Neural crest cell (in vitro differentiated cells): ENCODE data around the gene KCNMA1. TPM values are rescaled to one million over a fixed set of nuclear protein-coding genes. Genes with fewer than 3 reads are reported as not detected.

Source experiments
- DNase-seq: peaks from one replicate; pipeline ENCODE4 v3.0.0; 2021; ENCODE audit warnings: low read depth, mixed read lengths, low spot score
- H3K27ac Mint-ChIP-seq: one replicate; pipeline ENCODE4 v1.8.0; 2021; ENCODE audit warnings: mild to moderate bottlenecking, mixed read lengths; ENCODE audit not compliant: unreplicated experiment
- H3K27me3 Mint-ChIP-seq: 2 replicates; pipeline ENCODE4 v1.8.0; 2021; ENCODE audit warnings: low read depth, mild to moderate bottlenecking, mixed read lengths
- H3K36me3 Mint-ChIP-seq: 2 replicates; pipeline ENCODE4 v1.8.0; 2021; ENCODE audit warnings: low read depth, mild to moderate bottlenecking, mixed read lengths
- H3K4me1 Mint-ChIP-seq: 2 replicates; pipeline ENCODE4 v1.8.0; 2021; ENCODE audit warnings: mixed read lengths
- H3K4me3 Mint-ChIP-seq: one replicate; pipeline ENCODE4 v1.8.0; 2021; ENCODE audit warnings: mild to moderate bottlenecking, mixed read lengths
- H3K9me3 Mint-ChIP-seq: 2 replicates; pipeline ENCODE4 v1.8.0; 2021; ENCODE audit warnings: mixed read lengths
- total RNA-seq: library from RNA; stranded (reverse); gene quantifications from 2 replicates; pipeline ENCODE4 v1.2.1, GENCODE V29; 2021
- TF ChIP-seq, protein P1 (sequence below): fragments of 200-600 bp; sonication (generic); conservative IDR thresholded peaks from 2 replicates; pipeline ENCODE4 v1.5.0; 2021; ENCODE audit warnings: antibody characterized with exemption, mild to moderate bottlenecking

Gene KCNMA1
- total RNA-seq, 1 donor from 2014 or later, result 1.7 TPM

DNA sequence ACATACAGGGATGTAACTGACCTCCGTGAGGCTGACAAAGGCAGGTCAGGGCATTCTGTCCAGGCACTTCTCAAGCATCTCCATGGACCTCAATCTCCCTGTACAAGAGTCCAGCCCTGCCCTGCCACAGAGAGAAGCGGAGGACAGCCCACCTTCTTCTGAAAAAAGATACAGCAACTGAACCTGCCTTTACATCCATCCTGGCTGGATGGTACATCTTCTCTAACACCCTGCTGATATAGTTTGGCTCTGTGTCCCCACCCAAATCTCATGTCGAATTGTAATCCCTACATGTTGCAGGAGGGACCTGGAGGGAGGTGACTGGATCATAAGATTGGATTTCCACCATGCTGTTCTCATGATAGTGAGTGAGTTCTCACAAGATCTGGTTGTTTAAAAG, 40.5 kb upstream of the KCNMA1 start:
- no peak for DNase-seq
- Mint-ChIP-seq H3K27me3 (peaks cover 3% of the 10 kb centered on the region), H3K4me1 (peaks cover 11% of the 10 kb centered on the region), H3K4me3 (no peak overlapping the region), H3K27ac (no peak overlapping the region), H3K9me3 (no peaks in the 10 kb centered on the region), H3K36me3 (no peaks in the 10 kb centered on the region)
- TF ChIP-seq, protein P1, sequence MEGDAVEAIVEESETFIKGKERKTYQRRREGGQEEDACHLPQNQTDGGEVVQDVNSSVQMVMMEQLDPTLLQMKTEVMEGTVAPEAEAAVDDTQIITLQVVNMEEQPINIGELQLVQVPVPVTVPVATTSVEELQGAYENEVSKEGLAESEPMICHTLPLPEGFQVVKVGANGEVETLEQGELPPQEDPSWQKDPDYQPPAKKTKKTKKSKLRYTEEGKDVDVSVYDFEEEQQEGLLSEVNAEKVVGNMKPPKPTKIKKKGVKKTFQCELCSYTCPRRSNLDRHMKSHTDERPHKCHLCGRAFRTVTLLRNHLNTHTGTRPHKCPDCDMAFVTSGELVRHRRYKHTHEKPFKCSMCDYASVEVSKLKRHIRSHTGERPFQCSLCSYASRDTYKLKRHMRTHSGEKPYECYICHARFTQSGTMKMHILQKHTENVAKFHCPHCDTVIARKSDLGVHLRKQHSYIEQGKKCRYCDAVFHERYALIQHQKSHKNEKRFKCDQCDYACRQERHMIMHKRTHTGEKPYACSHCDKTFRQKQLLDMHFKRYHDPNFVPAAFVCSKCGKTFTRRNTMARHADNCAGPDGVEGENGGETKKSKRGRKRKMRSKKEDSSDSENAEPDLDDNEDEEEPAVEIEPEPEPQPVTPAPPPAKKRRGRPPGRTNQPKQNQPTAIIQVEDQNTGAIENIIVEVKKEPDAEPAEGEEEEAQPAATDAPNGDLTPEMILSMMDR, result no peak

DNA sequence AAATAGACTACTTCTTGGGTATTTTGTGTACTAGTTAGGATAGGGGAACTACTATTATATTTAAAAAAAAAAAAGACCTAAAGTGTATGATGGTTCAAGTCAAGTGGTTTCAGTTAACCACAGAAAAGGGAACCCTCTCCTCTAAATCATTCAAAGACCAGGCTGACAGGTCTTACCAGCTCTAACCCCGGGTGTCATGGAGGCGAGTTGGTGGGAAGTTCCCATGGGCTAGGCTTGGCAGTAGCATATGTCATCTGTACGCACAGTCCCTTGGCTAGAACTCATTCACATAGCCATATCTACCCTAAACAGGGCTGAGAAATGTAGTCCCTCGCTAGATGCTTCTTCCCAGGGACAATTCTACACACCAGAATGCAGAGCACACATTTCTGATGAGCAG, 37.7 kb upstream of the KCNMA1 start:
- Mint-ChIP-seq H3K9me3 (no peaks in the 10 kb centered on the region), H3K36me3 (no peaks in the 10 kb centered on the region)
- TF ChIP-seq, protein P1, result no peak

DNA sequence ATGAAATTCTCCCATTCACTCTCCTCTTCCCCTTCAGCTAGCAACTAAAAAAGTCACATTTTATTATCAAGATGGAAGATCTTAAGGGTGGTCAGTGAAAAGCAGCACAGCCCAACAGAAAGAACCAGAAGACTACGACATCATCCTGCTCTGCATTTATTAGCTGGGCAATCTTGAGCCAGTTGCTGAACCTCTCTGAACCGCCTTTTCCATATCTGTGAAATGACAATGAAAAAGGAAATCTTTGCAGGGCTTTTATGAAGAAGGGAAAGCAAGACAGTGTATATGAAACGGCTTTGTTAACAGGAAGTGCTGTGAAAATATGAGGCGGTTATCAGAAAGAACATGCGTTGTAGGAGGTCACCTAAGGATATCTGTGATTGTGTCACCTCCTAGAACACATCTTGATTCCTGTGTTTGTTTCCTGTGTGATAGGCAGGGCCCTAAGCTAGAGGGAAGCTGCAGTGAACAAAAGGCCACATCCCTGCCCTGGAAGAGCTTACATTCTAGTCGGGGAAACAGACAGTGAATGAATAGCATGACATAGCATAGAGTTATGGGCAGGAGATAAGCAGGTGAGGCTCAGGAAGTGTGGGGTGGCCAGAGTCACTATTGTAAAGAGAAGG, 36.0 kb upstream of the KCNMA1 start:
- H3K9me3 Mint-ChIP-seq, result no peaks in the 10 kb centered on the region
- DNase-seq, result no peak

More for the DNA sequence above, 37.7 kb upstream of the KCNMA1 start:
- Mint-ChIP-seq H3K27ac (no peak overlapping the region), H3K4me3 (no peak overlapping the region), H3K4me1 (no peaks in the 10 kb centered on the region), H3K27me3 (peaks cover 17% of the 10 kb centered on the region)
- no peak for DNase-seq

DNA sequence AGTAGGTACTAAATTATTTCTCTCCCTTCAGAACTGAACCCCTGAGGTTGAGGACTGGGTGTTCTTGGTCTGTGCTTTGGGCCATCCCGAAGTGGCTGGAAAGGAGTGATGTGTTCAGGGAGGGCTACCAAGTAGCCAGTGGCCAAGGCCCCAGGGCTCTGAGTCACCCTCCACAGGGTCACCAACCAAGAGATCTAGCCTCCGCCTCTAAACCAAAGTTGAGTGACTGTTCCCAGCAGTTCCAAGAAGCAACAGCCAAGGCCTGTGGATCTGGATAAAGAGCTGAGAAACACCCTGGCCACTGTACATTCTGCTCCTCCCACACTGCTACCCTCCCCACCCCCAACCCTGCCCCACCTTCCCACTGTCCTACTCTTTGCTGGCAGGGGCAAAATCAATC, 35.5 kb upstream of the KCNMA1 start:
- DNase-seq, result no peak
- Mint-ChIP-seq H3K27me3 (peaks cover 19% of the 10 kb centered on the region), H3K4me3 (no peak overlapping the region), H3K27ac (no peak overlapping the region), H3K9me3 (no peaks in the 10 kb centered on the region), H3K36me3 (no peaks in the 10 kb centered on the region), H3K4me1 (peaks cover 8% of the 10 kb centered on the region)
- TF ChIP-seq, protein P1, result no peak

More for the DNA sequence above, 36.0 kb upstream of the KCNMA1 start:
- no peak overlapping the region for H3K27ac Mint-ChIP-seq
- H3K4me1 Mint-ChIP-seq, result peaks cover 7% of the 10 kb centered on the region
- peaks cover 19% of the 10 kb centered on the region for H3K27me3 Mint-ChIP-seq
- TF ChIP-seq, protein P1, result no peak
- no peaks in the 10 kb centered on the region for H3K36me3 Mint-ChIP-seq
- no peak overlapping the region for H3K4me3 Mint-ChIP-seq

DNA sequence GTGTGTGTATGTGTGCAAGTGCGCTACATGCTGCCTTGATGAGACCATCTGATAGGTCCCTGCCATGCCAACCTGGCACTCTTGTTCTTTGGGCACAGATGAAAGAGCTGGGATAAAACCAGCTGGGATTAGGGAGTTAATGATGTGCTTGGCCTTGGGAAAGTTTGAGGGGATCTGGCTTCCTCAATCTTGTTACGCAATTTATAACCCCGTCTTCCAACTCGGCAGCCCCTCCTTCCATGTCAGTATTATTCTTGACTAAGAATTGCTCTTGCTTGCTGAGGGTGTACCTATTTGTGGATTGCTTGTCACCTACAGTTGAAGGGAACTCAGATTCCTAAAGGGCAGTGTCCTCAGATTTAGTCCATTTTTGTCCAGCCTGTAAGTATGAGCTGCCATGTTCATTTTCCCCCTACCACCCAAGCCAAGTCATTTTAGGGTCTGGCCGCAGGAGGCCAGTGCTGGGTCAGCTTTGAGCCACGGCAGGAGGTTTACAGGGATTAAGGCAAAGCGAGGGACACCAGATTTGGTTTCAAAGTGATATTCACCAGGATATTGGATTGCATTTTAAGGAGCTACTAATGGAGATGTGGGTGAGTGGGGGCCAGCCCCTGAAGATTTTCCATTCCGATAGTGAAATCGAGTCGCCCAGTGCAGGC, 34.1 kb upstream of the KCNMA1 start:
- Mint-ChIP-seq H3K27ac (no peak overlapping the region), H3K27me3 (peaks cover 18% of the 10 kb centered on the region), H3K4me3 (no peak overlapping the region), H3K4me1 (peaks cover 8% of the 10 kb centered on the region), H3K9me3 (no peaks in the 10 kb centered on the region), H3K36me3 (no peaks in the 10 kb centered on the region)
- TF ChIP-seq, protein P1, result no peak
- DNase-seq, result no peak
